ENCODE results near the gene ELOVL5.

DNA sequence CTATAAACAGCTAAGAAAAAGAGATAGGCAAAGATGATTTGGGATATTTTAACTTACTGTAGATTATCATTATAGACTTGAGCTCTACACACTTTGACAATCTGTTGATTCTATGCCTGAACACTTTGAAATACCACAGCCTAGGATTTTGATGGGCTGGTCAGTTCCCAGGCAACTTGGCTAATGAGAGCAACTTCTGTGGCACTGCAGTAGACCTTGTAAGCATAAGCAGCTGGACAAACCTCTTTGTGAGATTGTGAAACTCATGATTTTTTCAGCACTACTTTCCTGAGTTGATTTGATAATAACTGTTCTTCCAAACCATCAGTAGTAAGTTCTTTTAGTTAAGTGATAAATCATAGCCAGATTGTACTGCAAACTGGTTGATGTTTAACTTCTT is 27.1 kb upstream of the ELOVL5 start:
- TF ChIP-seq EZH2 (IDR thresholded peaks at IDR 0.05) (no peak), POLR2AphosphoS5 (IDR thresholded peaks at IDR 0.05; ENCODE audit: borderline replicate concordance, low read depth, low read length) (no peak)
